Measurements from ENCODE around the gene NUDT22. TPM values are rescaled to one million over a fixed set of nuclear protein-coding genes. Genes with fewer than 3 reads are reported as not detected.

The NUDT22 gene
- total RNA-seq, 1 experiment from 2014 or later: 72.4 TPM

GRCh38 chr11:64239662-64240434 lies 13.8 kb downstream of the NUDT22 start:
- no peak for DNase-seq (ENCODE audit: low spot score)
- POLR2A ChIA-PET (ENCODE audit: low non-redundant PET): no interaction called here
- Histone ChIP-seq H3K27me3 (replicated peaks; ENCODE audit: insufficient read depth, low read depth, low read length, poor library complexity) (no peaks in the 10 kb centered on the region), H3K4me3 (ENCODE audit: low read depth, low read length, poor library complexity, severe bottlenecking) (peak overlapping the region; percentile 86), H3K27ac (ENCODE audit: low read depth, low read length, poor library complexity, severe bottlenecking) (peak overlapping the region; percentile 91), H3K36me3 (ENCODE audit: insufficient read depth, low read length, poor library complexity, severe bottlenecking) (peaks cover 27% of the 10 kb centered on the region), H3K4me1 (ENCODE audit: insufficient read depth, low read length, poor library complexity, severe bottlenecking) (peaks cover 13% of the 10 kb centered on the region), H3K9me3 (ENCODE audit: low read depth, low read length, poor library complexity, severe bottlenecking) (no peaks in the 10 kb centered on the region)
- no peak for TF ChIP-seq CTCF (conservative IDR thresholded peaks at IDR 0.05; ENCODE audit: low read depth, low read length)
- TF ChIP-seq EZH2 (IDR thresholded peaks at IDR 0.05; ENCODE audit: borderline replicate concordance, low read depth, low read length, poor library complexity, severe bottlenecking): no peak
- intact Hi-C loops (cut with micrococcal nuclease; ENCODE audit: unreplicated experiment): loop anchor here (2.0 kb wide), 1 partner anchor 65 kb away; the partner anchor contains the start of gene ESRRA
- BruUV-seq (replicated peaks): no TSS peak
- CTCF ChIA-PET: no interaction called here

DNA sequence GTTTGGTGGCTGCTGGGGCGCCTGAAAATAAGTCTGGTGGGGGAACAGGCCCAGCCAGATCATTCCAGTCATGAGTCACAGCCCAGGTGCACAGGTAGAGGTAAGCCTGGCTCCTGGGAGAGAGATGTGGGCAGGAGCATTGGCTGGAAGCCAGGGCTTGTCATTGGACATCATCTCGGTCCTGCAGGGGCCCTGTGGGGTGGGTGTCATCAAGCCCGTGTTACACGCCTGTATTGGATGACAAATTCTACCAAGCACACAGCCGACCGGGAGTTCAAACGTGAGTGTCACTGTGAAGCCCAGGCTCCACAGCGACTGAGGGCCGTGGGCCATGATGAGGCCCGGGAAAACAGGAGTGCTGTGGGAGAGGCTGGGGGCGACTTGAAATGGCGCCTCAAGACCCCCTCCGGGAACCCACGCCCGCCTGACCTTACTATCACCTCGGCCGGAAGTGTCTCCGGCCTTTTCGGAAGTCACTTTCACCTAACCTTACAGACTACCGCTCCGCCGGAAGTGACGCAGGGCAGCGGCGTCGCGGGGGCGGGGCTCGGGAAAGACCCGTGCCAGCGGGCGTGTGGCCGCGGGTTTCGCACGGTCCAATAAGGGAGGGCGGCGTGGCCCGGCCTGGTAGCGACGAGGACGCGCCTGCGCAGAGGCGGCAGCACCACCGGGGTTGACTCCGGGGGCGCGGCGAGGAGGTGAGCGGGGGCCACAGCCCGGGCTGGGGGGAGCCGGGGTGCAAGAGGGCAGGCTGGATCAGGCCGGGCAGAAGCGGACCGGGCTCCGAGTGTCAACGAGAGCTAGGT lies 14.6 kb downstream of the NUDT22 start, which contains the start of gene FKBP2:
TSS of gene FKBP2 (plus strand) at position 661 of the 806 bp plus-strand sequence. CDS start 1,293 bp downstream, outside the sequence.
- Histone ChIP-seq H3K27me3 (replicated peaks; ENCODE audit: insufficient read depth, low read depth, low read length, poor library complexity) (no peaks in the 10 kb centered on the region), H3K4me1 (ENCODE audit: insufficient read depth, low read length, poor library complexity, severe bottlenecking) (peaks cover 9% of the 10 kb centered on the region), H3K36me3 (ENCODE audit: insufficient read depth, low read length, poor library complexity, severe bottlenecking) (peaks cover 27% of the 10 kb centered on the region), H3K9me3 (ENCODE audit: low read depth, low read length, poor library complexity, severe bottlenecking) (no peaks in the 10 kb centered on the region), H3K4me3 (ENCODE audit: low read depth, low read length, poor library complexity, severe bottlenecking) (peak within 1 kb of the TSS; percentile 86), H3K27ac (ENCODE audit: low read depth, low read length, poor library complexity, severe bottlenecking) (peak within 1 kb of the TSS; percentile 91)
- TSS peak; percentile 81 for BruUV-seq (replicated peaks)
- TF ChIP-seq EZH2 (IDR thresholded peaks at IDR 0.05; ENCODE audit: borderline replicate concordance, low read depth, low read length, poor library complexity, severe bottlenecking) (no peak), CTCF (conservative IDR thresholded peaks at IDR 0.05; ENCODE audit: low read depth, low read length) (no peak)
- peak; percentile 99 for DNase-seq (ENCODE audit: low spot score)
- intact Hi-C loops (cut with micrococcal nuclease; ENCODE audit: unreplicated experiment): loop anchor here (2.0 kb wide), 1 partner anchor 64 kb away; the partner anchor contains the start of gene ESRRA
- ChIA-PET CTCF (interaction anchor here (0.6 to 0.8 kb wide), 2 partner anchors 61 to 114 kb away, joined by 3 to 4 read pairs; no protein-coding TSS in a partner anchor), POLR2A (ENCODE audit: low non-redundant PET) (no interaction called here)

DNA sequence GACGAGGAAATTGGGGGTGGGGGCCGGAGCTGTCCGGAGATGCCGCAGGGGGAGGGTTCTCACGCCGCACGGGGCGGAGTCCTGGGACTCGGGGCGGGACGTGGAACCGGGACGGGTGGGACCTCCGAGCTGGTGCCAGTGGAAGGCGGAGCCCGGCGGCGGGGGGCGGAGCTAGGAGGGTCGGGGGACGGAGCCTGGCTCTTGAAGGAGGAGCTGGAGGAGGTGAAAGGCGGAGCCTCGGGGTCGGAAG lies 15.1 kb downstream of the NUDT22 start:
- H3K36me3 ChIP-seq (ENCODE audit: insufficient read depth, low read length, poor library complexity, severe bottlenecking): peaks cover 27% of the 10 kb centered on the region
- peak; percentile 99 for DNase-seq (ENCODE audit: low spot score)
- peak overlapping the region; percentile 86 for H3K4me3 ChIP-seq (ENCODE audit: low read depth, low read length, poor library complexity, severe bottlenecking)
- peaks cover 9% of the 10 kb centered on the region for H3K4me1 ChIP-seq (ENCODE audit: insufficient read depth, low read length, poor library complexity, severe bottlenecking)
- H3K9me3 ChIP-seq (ENCODE audit: low read depth, low read length, poor library complexity, severe bottlenecking): no peaks in the 10 kb centered on the region
- intact Hi-C loops (cut with micrococcal nuclease; ENCODE audit: unreplicated experiment): loop anchor here (2.0 kb wide), 1 partner anchor 64 kb away; the partner anchor contains the start of gene ESRRA
- CTCF ChIA-PET: interaction anchor here (0.6 to 0.8 kb wide), 3 partner anchors 60 to 114 kb away, joined by 3 to 4 read pairs (median 3); no protein-coding TSS in a partner anchor
- no TSS peak for BruUV-seq (replicated peaks)
- TF ChIP-seq CTCF (conservative IDR thresholded peaks at IDR 0.05; ENCODE audit: low read depth, low read length) (no peak), EZH2 (IDR thresholded peaks at IDR 0.05; ENCODE audit: borderline replicate concordance, low read depth, low read length, poor library complexity, severe bottlenecking) (no peak)
- peak overlapping the region; percentile 91 for H3K27ac ChIP-seq (ENCODE audit: low read depth, low read length, poor library complexity, severe bottlenecking)
- POLR2A ChIA-PET (ENCODE audit: low non-redundant PET): no interaction called here
- H3K27me3 ChIP-seq (replicated peaks; ENCODE audit: insufficient read depth, low read depth, low read length, poor library complexity): no peaks in the 10 kb centered on the region

All from A673 (cell line).